ENCODE data around the gene ADAMTS9.
A peak's percentile ranks its signal among the peaks of the same experiment; 100 is the strongest.

The ADAMTS9 gene

GRCh38 chr3:64523324-64523723 is 164.5 kb downstream of the ADAMTS9 start:
- no peak for DNase-seq

DNA sequence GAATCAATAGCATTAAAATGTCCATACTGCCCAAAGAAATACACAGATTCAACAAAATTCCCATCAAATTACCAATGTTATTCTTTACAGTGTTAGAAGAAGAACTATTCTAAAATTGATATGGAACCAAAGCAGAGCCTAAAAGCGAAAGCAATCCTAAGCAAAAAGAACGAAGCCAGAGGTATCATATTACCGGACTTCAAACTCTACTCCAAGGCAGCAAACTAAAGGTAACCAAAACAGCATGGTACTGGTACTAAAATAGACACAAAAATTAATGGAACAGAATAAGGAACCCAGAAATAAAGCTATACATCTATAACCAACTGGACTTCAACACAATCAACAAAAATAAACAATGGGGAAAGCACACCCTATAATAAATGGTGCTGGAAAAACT is 167.5 kb downstream of the ADAMTS9 start:
- no peak for DNase-seq

- no peak for DNase-seq
These were observed 168.8 kb downstream of the ADAMTS9 start for GRCh38 chr3:64518950-64519349.

DNA sequence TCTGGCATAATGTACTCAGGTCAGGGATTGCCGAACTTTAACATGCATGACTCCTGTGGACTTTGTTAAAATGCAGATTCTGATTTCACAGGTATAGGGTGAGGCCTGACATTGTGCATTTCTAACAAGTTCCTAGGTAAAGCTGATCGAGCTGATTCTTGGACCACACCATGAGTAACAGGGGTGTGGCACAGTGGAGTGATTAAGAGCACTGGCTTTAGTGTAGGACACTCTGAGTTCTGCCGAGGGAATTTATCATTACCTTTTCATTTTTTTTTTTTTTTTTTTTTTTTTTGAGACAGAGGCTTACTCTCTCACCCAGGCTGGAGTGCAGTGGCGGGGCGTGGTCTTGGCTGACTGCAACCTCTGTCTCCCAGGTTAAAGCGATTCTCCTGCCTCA is 169.3 kb downstream of the ADAMTS9 start:
- DNase-seq = no peak

GRCh38 chr3:64514889-64515288 is 172.9 kb downstream of the ADAMTS9 start:
- DNase-seq = no peak

- no peak for DNase-seq
These were observed 178.6 kb downstream of the ADAMTS9 start for GRCh38 chr3:64509206-64509605.

DNA sequence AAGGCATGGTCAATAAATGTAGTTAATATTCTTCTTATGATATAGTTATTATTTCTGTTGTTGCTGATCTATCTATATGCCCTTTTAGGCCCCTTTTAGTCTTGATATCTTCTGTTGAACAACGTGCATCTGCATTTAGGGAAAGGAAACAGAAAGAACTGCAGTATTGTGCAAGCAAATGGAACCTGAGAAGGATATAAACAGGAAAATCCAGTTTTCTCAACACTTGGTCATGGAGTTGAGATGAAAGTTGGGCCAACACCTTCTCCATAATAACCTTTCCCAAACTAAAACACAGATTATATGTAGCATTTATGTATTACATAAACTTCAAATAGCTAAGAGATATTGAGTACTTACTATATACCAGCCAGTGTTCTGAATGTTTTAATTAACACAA is 179.7 kb downstream of the ADAMTS9 start:
- no peak for DNase-seq

DNA sequence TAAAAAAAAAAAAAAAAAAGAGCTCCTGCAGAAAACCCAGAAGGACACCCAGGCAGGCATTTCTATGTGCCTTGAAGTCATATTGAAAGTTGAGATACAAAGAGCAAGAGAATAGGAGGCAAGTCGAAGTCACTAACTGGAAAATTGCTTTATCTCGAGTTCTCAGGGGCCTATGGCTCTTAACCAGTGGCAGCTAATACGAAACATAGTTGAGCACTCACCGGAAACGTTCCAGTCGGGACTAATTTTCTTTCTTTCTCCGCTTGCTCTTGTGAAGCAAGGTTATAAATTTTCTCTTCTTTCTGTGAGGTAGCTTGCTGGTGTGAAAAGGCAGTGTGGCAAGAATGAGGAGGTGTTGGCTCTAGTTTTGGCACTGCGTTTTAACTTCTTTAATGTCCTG is 181.5 kb downstream of the ADAMTS9 start:
- DNase-seq = no peak

- no peak for DNase-seq
These were observed 182.4 kb downstream of the ADAMTS9 start for GRCh38 chr3:64505419-64505818.

- no peak for DNase-seq
These were observed 185.5 kb downstream of the ADAMTS9 start for GRCh38 chr3:64502284-64502683.

DNA sequence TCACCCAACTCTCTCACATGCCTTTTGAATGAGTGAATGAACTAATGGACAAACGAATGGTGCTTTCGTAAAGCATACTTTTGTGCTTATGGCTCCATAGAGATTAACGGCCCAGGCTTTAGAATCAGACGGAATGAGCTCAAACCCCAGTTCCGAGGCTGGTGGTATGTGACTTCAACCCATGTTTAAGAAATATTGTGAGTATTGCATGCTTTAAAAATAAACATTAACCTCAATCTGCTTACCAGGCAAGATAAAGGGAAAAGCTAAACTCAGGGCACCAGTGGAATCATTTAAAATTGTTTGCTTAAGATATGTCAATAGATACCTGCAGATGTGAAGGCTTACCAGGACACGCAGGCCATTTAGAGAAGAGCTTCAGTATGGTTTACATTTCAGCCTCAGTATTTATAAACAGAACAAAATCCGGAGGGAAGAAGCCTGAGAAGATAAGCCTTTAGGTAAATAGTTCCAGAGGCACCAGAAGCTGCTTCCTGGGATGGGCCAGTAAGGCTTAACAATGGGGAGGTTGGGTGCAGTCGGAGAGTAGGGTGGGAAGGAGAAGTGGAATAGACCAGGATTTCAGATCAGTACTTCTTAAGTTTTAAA is 186.4 kb downstream of the ADAMTS9 start:
- DNase-seq = no peak

DNA sequence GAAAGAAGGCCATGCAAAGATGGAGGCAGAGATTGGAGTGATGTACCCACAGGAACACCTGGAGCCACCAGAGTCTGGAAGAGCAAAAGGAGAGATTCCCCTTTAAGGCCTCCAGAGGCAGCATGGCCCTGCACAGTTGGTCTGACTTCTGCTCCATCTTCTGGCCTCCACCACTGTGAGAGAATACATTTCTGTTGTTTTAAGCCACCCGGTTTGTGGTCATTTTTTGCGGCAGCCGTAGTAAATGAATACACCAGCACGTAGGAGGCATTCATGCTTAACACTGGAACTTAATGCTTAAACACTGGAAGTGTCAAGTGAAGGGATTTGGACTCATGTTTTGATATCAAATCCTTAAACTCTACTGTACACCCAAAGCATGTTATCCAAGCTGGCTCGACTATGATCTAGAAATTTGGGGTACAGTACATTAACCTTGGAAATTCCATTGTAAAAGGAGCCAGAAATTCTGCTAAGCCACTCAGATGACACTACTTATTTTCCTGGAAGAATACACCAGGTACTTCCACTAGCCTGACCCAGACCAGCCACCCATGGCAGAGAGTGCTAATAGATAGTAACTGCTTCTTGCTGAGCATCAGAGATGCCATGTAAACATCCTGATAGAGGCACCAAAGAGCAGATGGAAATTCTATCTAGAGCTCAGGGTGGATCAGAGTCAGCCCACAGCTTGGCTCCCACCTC is 190.9 kb downstream of the ADAMTS9 start:
- DNase-seq = no peak

- DNase-seq = no peak
These were observed 191.9 kb downstream of the ADAMTS9 start for GRCh38 chr3:64495781-64496334.

DNA sequence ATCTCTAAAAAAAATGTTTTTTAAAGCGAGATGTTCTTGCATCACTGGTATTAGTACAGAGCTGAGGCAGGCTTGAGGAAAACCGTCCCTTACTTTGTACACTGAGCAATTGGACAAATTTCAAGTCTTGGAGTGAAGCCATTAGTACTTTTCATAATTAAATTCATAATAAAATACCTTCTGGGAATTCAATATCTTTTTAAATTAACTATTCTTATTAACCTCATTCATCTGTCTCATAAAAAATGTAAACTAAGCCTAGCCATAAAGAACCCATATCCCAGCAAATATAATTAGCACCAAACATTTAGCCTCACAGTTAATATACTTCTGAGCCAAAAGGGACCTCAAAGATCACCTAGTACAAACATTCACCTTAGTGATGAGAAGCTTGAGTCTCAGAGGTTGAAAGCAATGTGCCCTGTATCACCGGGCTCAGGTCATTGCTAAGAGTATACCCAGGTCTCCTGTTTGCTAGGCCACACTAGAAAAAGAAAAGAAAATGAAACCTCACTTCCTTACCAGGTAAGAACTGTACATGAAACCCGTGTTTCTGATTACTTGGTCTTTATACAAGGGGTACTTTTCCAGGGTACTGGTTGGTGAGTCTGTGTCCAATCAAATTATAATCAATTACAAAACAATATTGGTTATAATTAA is 192.5 kb downstream of the ADAMTS9 start:
- DNase-seq = no peak

- DNase-seq = no peak
These were observed 193.3 kb downstream of the ADAMTS9 start for GRCh38 chr3:64494526-64494925.

DNA sequence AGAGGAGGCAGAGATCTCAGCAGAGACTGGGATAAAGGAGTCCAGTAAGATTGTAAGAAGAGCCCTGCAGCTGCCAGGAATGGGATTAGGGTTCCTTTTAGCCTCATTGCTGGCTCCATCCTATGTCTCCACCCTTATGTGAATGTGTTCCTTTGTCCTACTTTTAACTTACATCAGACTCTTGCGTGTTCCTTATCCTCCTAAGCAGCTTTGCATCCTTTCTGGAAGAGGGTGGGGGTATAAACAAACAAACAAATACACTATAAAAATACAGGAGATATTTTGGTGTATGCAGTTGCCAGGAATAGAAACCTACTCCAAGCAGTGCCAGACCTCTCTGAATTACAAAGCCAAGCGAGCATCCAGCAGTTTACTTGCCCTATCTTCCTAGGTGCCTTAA is 194.7 kb downstream of the ADAMTS9 start:
- no peak for DNase-seq

DNA sequence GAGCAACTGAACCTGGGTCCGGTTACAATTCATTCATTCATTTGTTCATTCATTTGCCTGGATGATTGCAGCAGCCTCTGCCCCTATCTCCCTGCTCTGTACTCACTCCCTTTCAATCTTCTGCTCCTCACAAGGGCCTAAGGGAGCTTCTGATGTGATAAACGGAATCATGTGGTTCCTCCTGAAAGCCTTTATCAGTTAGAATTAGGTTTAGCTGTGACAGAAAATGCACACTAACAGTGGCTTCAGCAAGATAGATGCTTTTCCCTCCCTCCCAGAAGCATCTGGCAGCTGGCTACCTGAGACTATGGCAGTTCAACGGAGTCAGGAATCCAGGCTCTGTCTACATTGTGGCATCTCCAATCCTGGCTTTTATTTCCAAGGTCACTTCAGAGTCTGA is 196.0 kb downstream of the ADAMTS9 start:
- DNase-seq = no peak

DNA sequence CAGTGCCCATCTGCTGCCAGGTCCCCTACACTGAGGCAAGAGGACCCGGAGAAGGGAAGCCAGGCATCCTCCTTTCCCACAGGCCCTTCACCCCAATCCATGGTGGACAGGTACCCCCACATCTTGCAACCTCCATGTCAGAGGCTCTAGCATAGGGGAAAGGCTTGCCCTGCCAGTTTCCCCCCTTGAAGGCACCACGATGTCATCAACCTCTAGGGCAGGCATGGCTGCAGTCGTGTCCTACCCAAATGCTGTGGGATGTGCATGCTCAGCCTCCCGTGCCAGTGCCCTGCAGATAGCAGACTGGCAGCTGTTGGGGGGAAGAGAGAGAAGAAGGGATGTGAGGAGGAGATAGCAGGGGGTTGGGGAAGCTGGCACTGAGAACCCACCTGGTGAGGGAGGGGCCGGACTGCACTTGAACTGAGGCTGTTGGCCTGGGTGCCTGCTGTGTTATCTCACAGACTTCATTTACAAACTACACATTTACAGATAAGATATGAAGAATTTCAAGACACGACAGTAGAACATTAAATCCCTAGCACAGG is 197.5 kb downstream of the ADAMTS9 start:
- DNase-seq = no peak

DNA sequence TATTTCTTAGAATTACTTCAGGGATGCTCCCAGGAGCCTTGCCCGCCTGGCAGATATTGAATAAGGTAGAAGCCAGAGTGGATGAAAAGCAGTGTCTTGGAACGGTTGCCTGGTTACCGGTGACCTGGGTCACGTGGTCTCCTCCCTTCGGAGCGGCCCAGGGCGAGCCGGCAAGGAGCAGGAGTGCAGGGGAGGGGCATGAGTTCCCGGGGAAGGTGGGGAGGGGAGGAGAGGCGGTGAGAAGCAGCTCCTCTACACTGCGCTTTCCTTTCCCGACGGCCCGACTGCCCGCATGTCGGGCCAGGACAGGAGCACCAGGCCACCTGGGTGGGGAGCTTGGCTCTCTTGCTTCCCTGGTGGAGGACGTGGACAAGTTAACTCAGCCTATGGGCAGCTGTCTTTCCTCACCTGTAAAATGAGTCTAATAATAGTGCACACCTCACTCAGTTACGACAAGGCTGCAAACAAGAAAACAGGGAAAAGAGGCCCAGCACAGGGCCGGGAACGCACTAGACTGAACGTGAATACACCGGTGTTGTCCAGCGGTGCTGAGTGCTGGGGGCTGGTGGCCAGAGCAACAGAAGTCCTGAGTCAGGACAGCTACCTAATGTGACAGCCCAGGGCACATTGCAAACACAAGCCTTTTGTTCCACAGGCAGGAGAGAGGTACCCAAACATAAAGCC is 198.3 kb downstream of the ADAMTS9 start:
- DNase-seq = no peak

- no peak for DNase-seq
These were observed 198.9 kb downstream of the ADAMTS9 start for GRCh38 chr3:64488939-64489338.

- DNase-seq = peak; percentile 52
These were observed 203.4 kb downstream of the ADAMTS9 start for GRCh38 chr3:64484289-64484992.

DNA sequence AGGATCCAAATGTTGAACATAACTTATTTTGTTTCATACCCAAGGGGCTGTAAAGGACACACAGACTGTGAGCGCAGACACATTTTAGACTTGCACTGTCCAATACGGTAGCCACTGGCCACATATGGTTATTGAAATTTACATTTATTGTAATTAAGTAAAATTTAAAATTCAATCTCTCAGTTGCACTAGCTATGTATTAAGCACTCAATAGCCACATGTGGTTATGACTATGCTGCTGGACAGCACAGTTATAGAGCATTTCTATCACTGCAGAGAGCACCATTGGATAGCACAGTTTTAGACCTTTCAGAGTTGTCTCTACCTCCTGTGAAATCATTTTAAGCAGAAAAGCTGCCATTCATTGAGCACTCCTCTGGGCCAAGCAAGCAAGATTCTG is 204.3 kb downstream of the ADAMTS9 start:
- DNase-seq = no peak

- no peak for DNase-seq
These were observed 212.8 kb downstream of the ADAMTS9 start for GRCh38 chr3:64475037-64475436.
